CD14-positive monocyte (primary cell): ENCODE data around the gene MALRD1. TPM values are rescaled to one million over a fixed set of nuclear protein-coding genes. Genes with fewer than 3 reads are reported as not detected.

Experiments
- DNase-seq, 3 donors: peaks; one replicate each; pipeline ENCODE4 v3.0.0-alpha.2; 2011 to 2022
- H2AFZ ChIP-seq: 2 replicates; pipeline ENCODE4 v1.6.0; 2012; ENCODE audit warnings: mild to moderate bottlenecking, low read depth, low read length, inconsistent platforms; ENCODE audit not compliant: insufficient read depth, poor library complexity, severe bottlenecking
- H3K27ac ChIP-seq, 2 donors: 1 replicate in 1 of 2; 2 replicates in 1 of 2; pipeline ENCODE4 v1.5.1; 2012 to 2013; ENCODE audit warnings: low read length in 2 of 2, control low read depth in 1 of 2, inconsistent platforms in 1 of 2, low read depth in 1 of 2, mild to moderate bottlenecking in 1 of 2
- H3K27me3 ChIP-seq, 2 donors: one replicate each; pipeline versions ENCODE4 v1.6.0 to v1.6.1; 2011 to 2013; ENCODE audit warnings: low read length in 2 of 2; ENCODE audit not compliant: control insufficient read depth in 2 of 2, insufficient read depth in 2 of 2
- H3K36me3 ChIP-seq, 2 donors: replicated peaks in 1 of 2; 1 replicate in 1 of 2; 2 replicates in 1 of 2; pipeline versions ENCODE4 v1.5.1 to v1.6.1; 2012 to 2013; ENCODE audit warnings: low read length in 2 of 2, control low read depth in 1 of 2, inconsistent platforms in 1 of 2, mild to moderate bottlenecking in 1 of 2; ENCODE audit not compliant: insufficient read depth in 2 of 2, control insufficient read depth in 1 of 2
- H3K4me1 ChIP-seq, 2 donors: 1 replicate in 1 of 2; 2 replicates in 1 of 2; pipeline versions ENCODE4 v1.5.1 to v1.6.1; 2012 to 2013; ENCODE audit warnings: low read length in 2 of 2, control low read depth in 1 of 2, inconsistent platforms in 1 of 2, mild to moderate bottlenecking in 1 of 2, moderate library complexity in 1 of 2; ENCODE audit not compliant: insufficient read depth in 2 of 2, control insufficient read depth in 1 of 2
- H3K4me2 ChIP-seq: replicated peaks from 2 replicates; pipeline ENCODE3; 2012; ENCODE audit warnings: low read length, moderate library complexity, mild to moderate bottlenecking; ENCODE audit not compliant: poor library complexity, severe bottlenecking; ENCODE audit errors: extremely low read depth
- H3K4me3 ChIP-seq, 3 experiments: fragments of 200-600 bp in 1 of 3; sonication (generic) in 1 of 3; replicated peaks in 1 of 3; 1 replicate in 2 of 3; 2 replicates in 1 of 3; pipeline ENCODE4 v1.5.1; 2011 to 2013; ENCODE audit warnings: low read length in 3 of 3, mild to moderate bottlenecking in 3 of 3, control low read depth in 2 of 3, low read depth in 2 of 3, inconsistent platforms in 1 of 3, moderate library complexity in 1 of 3
- H3K79me2 ChIP-seq: 2 replicates; pipeline ENCODE4 v1.6.0; 2012; ENCODE audit warnings: mild to moderate bottlenecking, control low read depth, inconsistent platforms, low read length, moderate library complexity; ENCODE audit not compliant: insufficient read depth
- H3K9ac ChIP-seq: 2 replicates; pipeline ENCODE4 v1.6.0; 2017; ENCODE audit warnings: low read length, mild to moderate bottlenecking; ENCODE audit not compliant: insufficient read depth, poor library complexity, severe bottlenecking
- H3K9me3 ChIP-seq, 2 donors: replicated peaks in 1 of 2; 1 replicate in 1 of 2; 2 replicates in 1 of 2; pipeline versions ENCODE4 v1.5.1 to v1.6.1; 2012 to 2013; ENCODE audit warnings: low read length in 2 of 2, control low read depth in 1 of 2; ENCODE audit not compliant: control insufficient read depth in 1 of 2, insufficient read depth in 1 of 2
- H4K20me1 ChIP-seq: 2 replicates; pipeline ENCODE4 v1.6.0; 2012; ENCODE audit warnings: mild to moderate bottlenecking, low read length, control low read depth, moderate library complexity; ENCODE audit not compliant: insufficient read depth
- H3K27ac Mint-ChIP-seq, 7 donors: one replicate each; pipeline ENCODE4 v1.8.0; 2020; ENCODE audit warnings: mild to moderate bottlenecking in 7 of 7, mixed read lengths in 7 of 7, moderate library complexity in 6 of 7, inconsistent platforms in 2 of 7
- H3K27me3 Mint-ChIP-seq, 3 donors: one replicate each; pipeline ENCODE4 v1.8.0; 2021 to 2022; ENCODE audit warnings: low read depth in 3 of 3, mild to moderate bottlenecking in 3 of 3, mixed read lengths in 3 of 3, moderate library complexity in 3 of 3, inconsistent platforms in 1 of 3
- H3K36me3 Mint-ChIP-seq, 2 donors: one replicate each; pipeline ENCODE4 v1.8.0; 2020; ENCODE audit warnings: mixed read lengths in 2 of 2, inconsistent platforms in 1 of 2, mild to moderate bottlenecking in 1 of 2
- H3K4me1 Mint-ChIP-seq: one replicate; pipeline ENCODE4 v1.8.0; 2020; ENCODE audit warnings: mild to moderate bottlenecking, mixed read lengths
- H3K4me3 Mint-ChIP-seq, 2 donors: one replicate each; pipeline ENCODE4 v1.8.0; 2020; ENCODE audit warnings: mild to moderate bottlenecking in 2 of 2, mixed read lengths in 2 of 2, moderate library complexity in 1 of 2
- H3K9me3 Mint-ChIP-seq, 7 donors: one replicate each; pipeline ENCODE4 v1.8.0; 2020 to 2022; ENCODE audit warnings: mixed read lengths in 7 of 7, mild to moderate bottlenecking in 6 of 7, moderate library complexity in 6 of 7, inconsistent platforms in 2 of 7
- WGBS: methylation state at CpG from one replicate; pipeline ENCODE4 v1.1.5; 2013; ENCODE audit warnings: missing lambda C conversion rate; ENCODE audit not compliant: insufficient coverage; 5-methylcytosine and 5-hydroxymethylcytosine counted together
- intact Hi-C, 2 donors: fragments of 100-400 bp; cut with micrococcal nuclease; formaldehyde crosslinking; loops; one replicate each; pipeline versions ENCODE4 v1.15.0 to v1.15.1; 2023
- polyA plus RNA-seq, 3 donors: library from polyadenylated mRNA; depleted of rRNA in 1 of 3; unstranded in 2 of 3; stranded (reverse) in 1 of 3; fragments of 300-500 nt in 2 of 3; fragments of >200 nt in 1 of 3; fragmentation: Illumina TruSeq in 2 of 3; gene quantifications; 1 replicate in 2 of 3; 2 replicates in 1 of 3; pipeline ENCODE4 v1.2.3, GENCODE V29; 2012 to 2021
- TF ChIP-seq, protein P1 (sequence below): fragments of 200-600 bp; IDR thresholded peaks from one replicate; pipeline ENCODE4 v1.8.0; 2022; ENCODE audit warnings: antibody characterized with exemption, mild to moderate bottlenecking

Gene MALRD1
- polyA plus RNA-seq, 3 donors, result not detected

DNA sequence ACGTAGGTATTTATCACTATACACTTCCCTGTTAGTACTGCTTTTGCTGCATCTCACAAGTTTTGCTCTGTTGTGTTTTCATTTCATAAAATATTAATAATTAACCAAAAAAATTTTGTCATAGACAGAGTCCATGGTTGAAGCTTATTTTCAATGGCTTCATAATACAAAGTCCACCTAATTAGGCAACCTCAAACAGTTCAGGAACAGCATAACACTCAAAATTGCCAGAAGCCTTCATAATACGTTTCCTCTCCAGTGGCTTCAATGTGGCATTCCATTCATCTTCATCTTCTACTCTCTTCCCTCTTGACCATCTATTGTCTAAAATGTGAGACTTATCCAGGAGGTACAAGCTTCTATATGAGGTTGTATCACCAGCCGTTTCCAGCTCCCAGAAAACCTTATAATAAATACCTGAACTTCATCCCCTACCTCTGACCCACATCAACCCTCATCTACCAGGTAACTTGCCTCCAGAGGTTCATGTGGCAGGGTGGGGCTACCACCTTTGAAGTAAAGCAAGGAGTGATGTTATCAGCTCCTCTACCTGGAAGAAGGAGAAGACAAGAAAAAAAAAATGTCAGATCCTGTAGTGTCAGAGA, 337.3 kb downstream of the MALRD1 start:
- no peak for DNase-seq
- Histone ChIP-seq H3K9ac (no peak overlapping the region), H3K27me3 (no peaks in the 10 kb centered on the region), H3K4me2 (no peak overlapping the region), H4K20me1 (no peaks in the 10 kb centered on the region), H3K9me3 (no peaks in the 10 kb centered on the region), H3K36me3 (no peaks in the 10 kb centered on the region), H3K79me2 (no peaks in the 10 kb centered on the region), H3K4me3 (no peak overlapping the region), H2AFZ (no peak overlapping the region), H3K4me1 (no peaks in the 10 kb centered on the region), H3K27ac (no peak overlapping the region)
- H3K27me3 Mint-ChIP-seq, result no peaks in the 10 kb centered on the region
- H3K4me3 Mint-ChIP-seq, result no peak overlapping the region
- intact Hi-C loops, result no loop called here
- H3K27ac Mint-ChIP-seq, result no peak overlapping the region
- H3K36me3 Mint-ChIP-seq, result no peaks in the 10 kb centered on the region
- TF ChIP-seq, protein P1, sequence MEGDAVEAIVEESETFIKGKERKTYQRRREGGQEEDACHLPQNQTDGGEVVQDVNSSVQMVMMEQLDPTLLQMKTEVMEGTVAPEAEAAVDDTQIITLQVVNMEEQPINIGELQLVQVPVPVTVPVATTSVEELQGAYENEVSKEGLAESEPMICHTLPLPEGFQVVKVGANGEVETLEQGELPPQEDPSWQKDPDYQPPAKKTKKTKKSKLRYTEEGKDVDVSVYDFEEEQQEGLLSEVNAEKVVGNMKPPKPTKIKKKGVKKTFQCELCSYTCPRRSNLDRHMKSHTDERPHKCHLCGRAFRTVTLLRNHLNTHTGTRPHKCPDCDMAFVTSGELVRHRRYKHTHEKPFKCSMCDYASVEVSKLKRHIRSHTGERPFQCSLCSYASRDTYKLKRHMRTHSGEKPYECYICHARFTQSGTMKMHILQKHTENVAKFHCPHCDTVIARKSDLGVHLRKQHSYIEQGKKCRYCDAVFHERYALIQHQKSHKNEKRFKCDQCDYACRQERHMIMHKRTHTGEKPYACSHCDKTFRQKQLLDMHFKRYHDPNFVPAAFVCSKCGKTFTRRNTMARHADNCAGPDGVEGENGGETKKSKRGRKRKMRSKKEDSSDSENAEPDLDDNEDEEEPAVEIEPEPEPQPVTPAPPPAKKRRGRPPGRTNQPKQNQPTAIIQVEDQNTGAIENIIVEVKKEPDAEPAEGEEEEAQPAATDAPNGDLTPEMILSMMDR, result no peak
- 67% methylated on average over 1 of the region's 3 CpGs for WGBS
- peaks cover 0 to 8% (median 2%) of the 10 kb centered on the region in 7 donors for H3K9me3 Mint-ChIP-seq
- no peaks in the 10 kb centered on the region for H3K4me1 Mint-ChIP-seq

DNA sequence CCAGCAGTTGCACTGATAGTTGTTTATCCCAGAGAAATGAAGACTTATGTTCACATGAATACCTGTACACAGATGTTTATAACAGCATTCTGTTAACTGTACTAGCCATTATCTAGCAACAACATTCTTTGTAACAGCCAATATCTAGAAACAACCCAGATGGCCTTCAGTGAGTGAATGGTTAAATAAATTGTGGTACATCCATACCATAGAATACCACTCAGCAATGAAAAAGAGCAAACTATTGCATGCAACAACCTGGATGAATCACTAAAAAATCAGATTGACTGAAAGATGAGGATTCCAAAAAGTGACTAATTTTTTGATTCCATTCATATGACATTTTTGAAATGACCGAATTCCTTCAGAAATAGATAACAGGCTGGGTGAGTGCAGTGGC, 360.3 kb downstream of the MALRD1 start:
- Histone ChIP-seq H2AFZ (no peak overlapping the region), H3K4me2 (no peak overlapping the region), H3K4me3 (no peak overlapping the region), H3K79me2 (no peaks in the 10 kb centered on the region), H3K9me3 (no peaks in the 10 kb centered on the region), H3K4me1 (no peaks in the 10 kb centered on the region), H4K20me1 (no peaks in the 10 kb centered on the region), H3K27me3 (no peaks in the 10 kb centered on the region), H3K36me3 (no peaks in the 10 kb centered on the region), H3K27ac (no peak overlapping the region), H3K9ac (no peak overlapping the region)
- H3K27ac Mint-ChIP-seq, result no peak overlapping the region
- TF ChIP-seq, protein P1, result no peak
- H3K36me3 Mint-ChIP-seq, result no peaks in the 10 kb centered on the region
- 100% methylated on average over 1 of the region's 1 CpG for WGBS
- H3K4me1 Mint-ChIP-seq, result no peaks in the 10 kb centered on the region
- DNase-seq, result no peak
- no peaks in the 10 kb centered on the region for H3K27me3 Mint-ChIP-seq
- H3K9me3 Mint-ChIP-seq, result peaks cover 0 to 3% (median 0%) of the 10 kb centered on the region in 7 donors
- no peak overlapping the region for H3K4me3 Mint-ChIP-seq
- intact Hi-C loops, result no loop called here
